Measurements from ENCODE around the gene LACTBL1. TPM values are rescaled to one million over a fixed set of nuclear protein-coding genes. Genes with fewer than 3 reads are reported as not detected.
"Not testable (repeated sequence)": the region's sequence is repeated elsewhere in the genome, so short reads cannot be mapped to it uniquely, and the experiment has no call there.

LACTBL1 gene
- total and polyA plus RNA-seq, 9 donors: not detected

DNA sequence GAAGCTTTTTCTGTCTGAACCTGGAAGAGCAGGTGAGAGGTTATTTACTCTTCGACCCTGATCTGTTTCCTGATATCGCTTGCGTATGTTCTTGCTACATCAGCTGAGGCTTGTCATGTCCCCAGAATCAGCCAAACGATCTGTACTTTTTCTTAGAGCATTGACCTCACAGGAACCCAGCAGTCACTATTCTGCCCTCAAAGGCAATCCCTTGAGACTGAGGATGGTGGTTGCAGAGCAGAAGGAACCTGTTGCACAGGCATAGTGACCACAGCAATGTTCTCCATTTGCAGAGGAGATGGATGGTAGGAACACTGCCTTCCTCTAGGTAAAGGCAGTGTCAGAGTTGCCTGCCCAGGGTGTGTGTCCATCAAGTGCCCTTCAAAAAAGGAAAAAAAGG is 11.3 kb upstream of the LACTBL1 start:
- no peak for DNase-seq

GRCh38 chr1:22980471-22980790 is 7.8 kb upstream of the LACTBL1 start:
- DNase-seq; H3K4me3 ChIP-seq; intact Hi-C loops (cut with DNase I); H3K4me1 ChIP-seq (ENCODE audit: insufficient read depth); H3K9me3 ChIP-seq; H3K27me3 ChIP-seq; H3K36me3 ChIP-seq; H3K27ac ChIP-seq: not testable (repeated sequence)
- 73 to 78% (median 74%) methylated on average over 3 of the region's 3 CpGs for WGBS, 3 donors

More for the DNA sequence above, 11.3 kb upstream of the LACTBL1 start:
- H3K27me3 ChIP-seq: no peaks in the 10 kb centered on the region
- no peaks in the 10 kb centered on the region for H3K36me3 ChIP-seq
- H3K4me3 ChIP-seq: no peak overlapping the region
- intact Hi-C loops (cut with DNase I): no loop called here
- WGBS, 3 donors: 87 to 89% (median 88%) methylated on average over 4 of the region's 4 CpGs
- H3K27ac ChIP-seq: no peak overlapping the region
- TF ChIP-seq CTCF (IDR thresholded peaks at IDR 0.05): no peak
- TF ChIP-seq POLR2A (IDR thresholded peaks at IDR 0.05): no peak
- TF ChIP-seq EP300 (IDR thresholded peaks at IDR 0.05): no peak
- no peaks in the 10 kb centered on the region for H3K4me1 ChIP-seq (ENCODE audit: insufficient read depth)
- no peaks in the 10 kb centered on the region for H3K9me3 ChIP-seq

DNA sequence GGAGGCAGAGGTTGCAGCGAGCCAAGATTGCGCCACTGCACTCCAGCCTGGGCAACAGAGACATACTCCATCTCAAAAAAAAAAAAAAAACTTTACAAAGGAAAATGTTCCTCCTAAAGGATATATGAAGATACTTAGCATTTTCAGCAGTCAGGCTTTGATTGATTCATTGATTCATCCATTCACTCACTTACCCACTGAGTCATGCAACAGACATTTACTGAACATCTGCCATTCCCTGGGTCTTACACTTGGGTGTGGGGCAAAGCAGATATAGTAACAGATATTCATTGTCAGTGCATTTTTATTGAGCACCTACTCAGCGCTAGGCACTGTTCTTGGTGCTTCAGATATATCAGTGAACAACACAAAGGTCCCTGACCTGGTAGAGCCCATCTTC is 5.6 kb upstream of the LACTBL1 start:
- no peak overlapping the region for H3K4me3 ChIP-seq

DNA sequence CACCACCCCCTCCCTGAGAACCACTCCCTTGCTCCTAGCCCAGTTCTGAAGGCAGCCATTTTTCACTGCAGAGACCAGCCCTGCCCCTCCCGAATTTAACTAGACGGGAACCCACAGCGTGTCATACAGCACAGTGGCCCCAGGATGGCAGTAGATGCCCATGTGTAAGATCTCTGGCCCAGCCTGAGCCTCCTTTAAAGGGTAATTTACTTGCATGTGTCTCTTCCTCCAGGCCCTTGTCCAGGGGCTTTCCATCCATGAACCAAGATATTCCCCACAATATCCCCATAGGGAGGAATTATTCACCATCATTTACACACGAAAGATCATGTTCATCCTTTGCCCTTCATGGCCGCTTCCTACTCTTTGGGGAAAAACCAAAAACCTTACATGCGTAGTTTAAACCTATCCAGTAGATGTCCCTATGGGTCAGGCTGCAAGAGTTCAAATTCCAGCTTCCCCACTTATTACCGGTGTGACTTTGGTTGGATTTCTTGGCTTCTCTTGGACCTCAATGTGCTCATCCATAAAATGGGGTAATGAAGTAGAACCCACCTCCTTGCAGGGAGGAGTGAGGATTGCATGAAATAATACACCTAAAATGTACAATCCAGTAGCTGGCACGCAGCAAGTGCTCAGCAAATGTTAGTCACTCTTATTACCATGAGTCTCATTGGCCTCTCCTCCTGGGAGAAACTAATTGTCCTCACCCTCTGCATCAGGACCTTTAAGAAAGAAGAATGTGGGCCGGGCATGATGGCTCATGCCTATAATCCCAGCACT is 4.0 kb upstream of the LACTBL1 start:
- intact Hi-C loops (cut with DNase I): no loop called here
- Histone ChIP-seq H3K36me3 (no peaks in the 10 kb centered on the region), H3K27ac (no peak overlapping the region), H3K27me3 (no peaks in the 10 kb centered on the region), H3K4me3 (no peak overlapping the region), H3K9me3 (no peaks in the 10 kb centered on the region), H3K4me1 (ENCODE audit: insufficient read depth) (no peaks in the 10 kb centered on the region)
- WGBS, 3 donors: 33 to 34% (median 33%) methylated on average over 9 of the region's 9 CpGs
- DNase-seq: peak in 2 of 5 donors; percentile 18 to 39
- TF ChIP-seq POLR2A (IDR thresholded peaks at IDR 0.05) (no peak), CTCF (IDR thresholded peaks at IDR 0.05) (no peak), EP300 (IDR thresholded peaks at IDR 0.05) (no peak)

More for the DNA sequence above, 5.6 kb upstream of the LACTBL1 start:
- H3K4me1 ChIP-seq (ENCODE audit: insufficient read depth): no peaks in the 10 kb centered on the region
- WGBS, 3 donors: 96 to 99% (median 99%) methylated on average over 3 of the region's 3 CpGs
- H3K9me3 ChIP-seq: no peaks in the 10 kb centered on the region
- H3K27ac ChIP-seq: no peak overlapping the region
- H3K36me3 ChIP-seq: no peaks in the 10 kb centered on the region
- TF ChIP-seq EP300 (IDR thresholded peaks at IDR 0.05): no peak
- TF ChIP-seq CTCF (IDR thresholded peaks at IDR 0.05): no peak
- no peak for TF ChIP-seq POLR2A (IDR thresholded peaks at IDR 0.05)
- DNase-seq: no peak
- no peaks in the 10 kb centered on the region for H3K27me3 ChIP-seq
- intact Hi-C loops (cut with DNase I): no loop called here

DNA sequence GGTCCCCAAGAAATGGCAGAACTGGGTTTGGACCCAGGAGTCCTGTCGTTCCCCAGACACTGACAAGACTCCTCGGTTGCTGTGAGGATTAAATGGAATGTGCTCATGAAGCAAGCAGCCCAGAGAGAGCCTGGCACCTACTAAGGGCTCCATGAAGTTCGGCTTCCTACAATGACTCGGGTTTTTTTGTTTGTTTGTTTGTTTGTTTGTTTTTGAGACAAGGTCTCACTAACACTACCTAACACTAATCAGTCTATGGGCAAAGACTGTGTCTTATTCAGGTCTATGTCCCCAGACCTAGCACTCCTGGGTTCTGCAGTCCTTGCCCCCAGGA is 3.4 kb upstream of the LACTBL1 start:
- no peak overlapping the region for H3K27ac ChIP-seq
- DNase-seq: no peak
- H3K27me3 ChIP-seq: no peaks in the 10 kb centered on the region
- H3K9me3 ChIP-seq: no peaks in the 10 kb centered on the region
- TF ChIP-seq POLR2A (IDR thresholded peaks at IDR 0.05) (no peak), CTCF (IDR thresholded peaks at IDR 0.05) (no peak), EP300 (IDR thresholded peaks at IDR 0.05) (no peak)
- intact Hi-C loops (cut with DNase I): no loop called here
- WGBS, 3 donors: 57 to 73% (median 64%) methylated on average over 4 of the region's 4 CpGs
- no peaks in the 10 kb centered on the region for H3K4me1 ChIP-seq (ENCODE audit: insufficient read depth)
- no peaks in the 10 kb centered on the region for H3K36me3 ChIP-seq
- no peak overlapping the region for H3K4me3 ChIP-seq

All from ovary (tissue), 9 donors.